ENCODE results near the gene MAD1L1. TPM values are rescaled to one million over a fixed set of nuclear protein-coding genes. Genes with fewer than 3 reads are reported as not detected.

The MAD1L1 gene
- total and polyA plus RNA-seq, 2 donors (not counting 3 experiments of a cell fraction or from before 2014, with no cell fraction given): 34.1 to 42.3 TPM

GRCh38 chr7:1959305-1959704, 273.4 kb downstream of the MAD1L1 start:
- no TSS peak for BruUV-seq (replicated peaks)
- CTCF ChIA-PET: interaction anchor here (0.6 kb wide), 1 partner anchor 104 kb away, joined by 3 read pairs; no protein-coding TSS in a partner anchor
- intact Hi-C loops (cut with micrococcal nuclease): no loop called here
- H3K4me2 ChIP-seq (ENCODE audit: insufficient read depth, low read length): no peak overlapping the region
- H2AFZ ChIP-seq (ENCODE audit: low read depth, low read length): no peak overlapping the region
- no peaks in the 10 kb centered on the region for H4K20me1 ChIP-seq (replicated peaks; ENCODE audit: control insufficient read depth, extremely low read depth, insufficient read depth, low read length)
- no peaks in the 10 kb centered on the region for H3K9me1 ChIP-seq (replicated peaks; ENCODE audit: control insufficient read depth, extremely low read depth, insufficient read depth, low read length)
- TF ChIP-seq CTCF (IDR thresholded peaks at IDR 0.05; ENCODE audit: extremely low read depth in 1 of 2, insufficient read depth in 1 of 2, low read depth in 1 of 2, low read length in 2 of 2): no peak
- TF ChIP-seq POLR2AphosphoS5 (IDR thresholded peaks at IDR 0.05; ENCODE audit: insufficient read depth, low read depth, low read length): no peak
- no peak for TF ChIP-seq EZH2 (IDR thresholded peaks at IDR 0.05; ENCODE audit: borderline replicate concordance, low read depth, low read length, severe bottlenecking)
- no peak for TF ChIP-seq MYC (IDR thresholded peaks at IDR 0.05; ENCODE audit: low read depth, low read length)
- TF ChIP-seq POLR2A (IDR thresholded peaks at IDR 0.05; ENCODE audit: low read depth, low read length): no peak
- dilution Hi-C loops (cut with MboI; ENCODE audit: extremely low pct_ligation_motif_present, low sequenced_read_pairs): no loop called here
- H3K9me3 ChIP-seq (replicated peaks; ENCODE audit: control insufficient read depth, insufficient read depth, low read length): no peaks in the 10 kb centered on the region
- H3K4me1 ChIP-seq (ENCODE audit: control insufficient read depth, extremely low read depth, insufficient read depth, low read length): no peaks in the 10 kb centered on the region
- no peak for DNase-seq (ENCODE audit: low read depth, low spot score)
- H3K36me3 ChIP-seq (ENCODE audit: control insufficient read depth in 2 of 2, extremely low read depth in 1 of 2, insufficient read depth in 2 of 2, low read length in 2 of 2): peaks cover 0 to 3% of the 10 kb centered on the region in 2 experiments
- no peak overlapping the region for H3K9ac ChIP-seq (replicated peaks; ENCODE audit: extremely low read depth, insufficient read depth, low read length)
- H3K4me3 ChIP-seq (replicated peaks in 1 of 3; ENCODE audit: insufficient read depth in 1 of 3, low read depth in 1 of 3, low read length in 3 of 3): no peak overlapping the region
- no peak overlapping the region for H3K27ac ChIP-seq (ENCODE audit: insufficient read depth, low read depth, low read length)
- no peak for FAIRE-seq
- H3K79me2 ChIP-seq (ENCODE audit: control insufficient read depth, insufficient read depth, low read length): no peaks in the 10 kb centered on the region
- no peaks in the 10 kb centered on the region for H3K27me3 ChIP-seq (ENCODE audit: control insufficient read depth in 2 of 2, insufficient read depth in 2 of 2, low read length in 2 of 2)
- POLR2A ChIA-PET: no interaction called here

DNA sequence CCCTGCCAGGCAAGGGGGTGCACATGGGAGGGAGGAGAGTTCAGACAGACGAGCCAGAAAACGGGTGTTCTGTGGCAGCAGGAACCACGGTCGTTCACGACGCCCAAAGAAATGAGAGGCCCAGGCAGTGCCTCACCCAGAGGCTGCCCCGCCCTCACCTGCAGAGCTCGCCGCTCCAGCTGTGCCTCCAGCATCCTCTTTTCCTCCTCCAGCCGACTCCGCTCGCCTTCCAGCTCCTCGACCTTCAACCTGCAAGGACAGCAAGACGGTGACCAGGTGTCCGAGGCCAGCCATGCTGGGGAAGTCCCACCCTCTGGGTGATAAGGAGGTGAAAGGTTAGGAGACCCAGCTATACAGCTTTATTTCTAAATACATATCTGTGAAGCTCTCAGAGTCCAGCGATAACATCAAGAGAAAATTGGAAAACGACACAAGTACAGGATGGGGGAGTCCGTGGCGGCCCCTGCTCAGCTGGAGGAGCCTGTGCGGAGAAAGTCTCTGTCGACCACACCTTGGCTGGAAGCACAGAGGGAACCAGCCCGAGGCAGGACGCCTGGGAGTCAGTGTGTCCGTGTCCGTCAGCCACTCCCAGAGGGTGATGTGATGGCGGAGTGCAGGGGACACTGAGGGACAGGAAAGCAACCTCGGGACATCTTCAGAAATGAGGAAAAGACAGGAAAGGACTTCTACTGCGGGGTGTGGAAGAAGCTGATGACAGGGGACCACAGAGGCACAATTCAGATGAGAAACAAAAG, 275.1 kb downstream of the MAD1L1 start:
- BruUV-seq (replicated peaks): no TSS peak
- H3K9ac ChIP-seq (replicated peaks; ENCODE audit: extremely low read depth, insufficient read depth, low read length): no peak overlapping the region
- H2AFZ ChIP-seq (ENCODE audit: low read depth, low read length): no peak overlapping the region
- intact Hi-C loops (cut with micrococcal nuclease) (no loop called here), dilution Hi-C loops (cut with MboI; ENCODE audit: extremely low pct_ligation_motif_present, low sequenced_read_pairs) (no loop called here)
- TF ChIP-seq POLR2AphosphoS5 (IDR thresholded peaks at IDR 0.05; ENCODE audit: insufficient read depth, low read depth, low read length) (no peak), CTCF (IDR thresholded peaks at IDR 0.05; ENCODE audit: extremely low read depth in 1 of 2, insufficient read depth in 1 of 2, low read depth in 1 of 2, low read length in 2 of 2) (no peak), EZH2 (IDR thresholded peaks at IDR 0.05; ENCODE audit: borderline replicate concordance, low read depth, low read length, severe bottlenecking) (no peak), JUN (IDR thresholded peaks at IDR 0.05; ENCODE audit: borderline replicate concordance, insufficient read depth, insufficient read length, low read depth) (no peak), MAX (IDR thresholded peaks at IDR 0.05; ENCODE audit: insufficient read depth, insufficient read length) (no peak), FOS (IDR thresholded peaks at IDR 0.05; ENCODE audit: borderline replicate concordance, insufficient read depth, low read length) (no peak), GATA2 (IDR thresholded peaks at IDR 0.05; ENCODE audit: insufficient read depth, insufficient read length, low read depth, low read length) (no peak), POLR2A (IDR thresholded peaks at IDR 0.05; ENCODE audit: low read depth, low read length) (no peak), MYC (IDR thresholded peaks at IDR 0.05; ENCODE audit: low read depth, low read length) (no peak)
- no peaks in the 10 kb centered on the region for H3K4me1 ChIP-seq (ENCODE audit: control insufficient read depth, extremely low read depth, insufficient read depth, low read length)
- no peak for DNase-seq (ENCODE audit: low read depth, low spot score)
- ChIA-PET CTCF (no interaction called here), POLR2A (no interaction called here)
- H3K27me3 ChIP-seq (ENCODE audit: control insufficient read depth in 2 of 2, insufficient read depth in 2 of 2, low read length in 2 of 2): no peaks in the 10 kb centered on the region
- H3K9me3 ChIP-seq (replicated peaks; ENCODE audit: control insufficient read depth, insufficient read depth, low read length): no peaks in the 10 kb centered on the region
- H3K9me1 ChIP-seq (replicated peaks; ENCODE audit: control insufficient read depth, extremely low read depth, insufficient read depth, low read length): no peaks in the 10 kb centered on the region
- peaks cover 0 to 3% of the 10 kb centered on the region in 2 experiments for H3K36me3 ChIP-seq (ENCODE audit: control insufficient read depth in 2 of 2, extremely low read depth in 1 of 2, insufficient read depth in 2 of 2, low read length in 2 of 2)
- no peak for FAIRE-seq
- H3K4me2 ChIP-seq (ENCODE audit: insufficient read depth, low read length): no peak overlapping the region
- H3K4me3 ChIP-seq (replicated peaks in 1 of 3; ENCODE audit: insufficient read depth in 1 of 3, low read depth in 1 of 3, low read length in 3 of 3): no peak overlapping the region
- H3K79me2 ChIP-seq (ENCODE audit: control insufficient read depth, insufficient read depth, low read length): no peaks in the 10 kb centered on the region
- H3K27ac ChIP-seq (ENCODE audit: insufficient read depth, low read depth, low read length): no peak overlapping the region
- H4K20me1 ChIP-seq (replicated peaks; ENCODE audit: control insufficient read depth, extremely low read depth, insufficient read depth, low read length): no peaks in the 10 kb centered on the region
